Muscle of back (tissue), 11 donors: ENCODE data around the gene SS18L1. TPM values are rescaled to one million over a fixed set of nuclear protein-coding genes. Genes with fewer than 3 reads are reported as not detected.
A peak's percentile ranks its signal among the peaks of the same experiment; 100 is the strongest.

Experiments
- DNase-seq, 3 donors: peaks; one replicate each; pipeline versions ENCODE4 v3.0.0 to v3.0.0-alpha.2; 2013
- polyA plus RNA-seq, 10 donors: library from polyadenylated mRNA; unstranded; fragments of 120-200 nt; gene quantifications; one replicate each; pipeline ENCODE4 v1.2.1, GENCODE V29; 2013; ENCODE audit not compliant: insufficient read length in 10 of 10

Gene SS18L1
- polyA plus RNA-seq, 10 donors, result 10.4 to 20.4 (median 15.2) TPM

DNA sequence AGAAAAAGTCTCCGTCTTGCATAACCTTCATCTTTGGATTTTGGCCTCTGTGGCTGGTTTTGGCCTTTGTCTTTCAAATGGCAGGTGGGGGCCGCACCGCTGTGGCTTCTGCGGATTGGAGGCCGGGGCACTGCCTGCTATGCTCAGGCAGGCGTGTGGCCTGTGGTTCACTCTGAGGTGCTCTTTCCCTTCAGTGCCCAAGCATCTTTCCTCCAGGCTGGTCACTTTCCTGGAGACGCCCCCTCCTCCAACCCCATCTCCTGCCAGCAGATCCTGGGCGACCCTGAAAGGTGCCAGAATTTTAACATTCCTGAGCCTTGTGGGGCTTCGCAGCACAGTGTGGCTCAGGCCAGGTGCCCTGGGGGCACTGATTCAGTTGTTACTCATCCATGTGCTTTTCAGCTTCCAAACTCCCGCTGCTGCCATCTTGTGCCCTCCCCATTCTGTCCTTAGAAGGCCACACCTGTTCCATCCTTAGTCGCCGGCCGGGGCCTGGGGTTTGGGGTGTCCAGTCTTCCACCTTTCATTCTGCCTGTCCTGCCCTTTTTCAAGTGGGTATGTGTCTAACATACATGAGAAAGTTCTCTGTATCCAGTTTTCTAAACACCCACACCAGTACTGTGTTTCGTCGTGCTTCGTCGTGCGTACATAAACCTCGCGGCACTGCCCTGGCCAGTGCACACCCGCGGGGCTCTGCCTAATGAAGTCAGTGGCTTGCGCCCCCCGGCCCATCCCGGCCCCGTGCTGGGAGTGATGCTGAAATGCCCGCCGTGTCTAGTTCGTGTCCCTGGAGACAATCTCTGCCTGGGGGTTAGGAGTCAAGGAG is 12.1 kb downstream of the SS18L1 start:
- no peak for DNase-seq

DNA sequence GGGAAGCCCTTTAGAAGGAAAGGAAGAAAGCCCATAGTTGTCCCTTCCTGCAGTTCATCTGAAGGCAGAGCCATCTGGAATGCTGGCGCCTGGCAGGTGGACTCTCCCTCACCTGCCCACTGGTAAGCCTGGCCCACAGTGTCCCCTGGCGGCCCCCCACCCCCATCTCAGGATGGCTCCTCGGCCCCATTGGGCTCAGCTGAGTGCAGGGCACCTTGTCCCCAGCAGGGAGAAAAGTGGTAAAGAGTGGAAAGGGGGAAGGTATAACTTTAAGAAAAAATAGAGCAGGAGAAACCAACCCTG is 12.6 kb downstream of the SS18L1 start:
- no peak for DNase-seq

DNA sequence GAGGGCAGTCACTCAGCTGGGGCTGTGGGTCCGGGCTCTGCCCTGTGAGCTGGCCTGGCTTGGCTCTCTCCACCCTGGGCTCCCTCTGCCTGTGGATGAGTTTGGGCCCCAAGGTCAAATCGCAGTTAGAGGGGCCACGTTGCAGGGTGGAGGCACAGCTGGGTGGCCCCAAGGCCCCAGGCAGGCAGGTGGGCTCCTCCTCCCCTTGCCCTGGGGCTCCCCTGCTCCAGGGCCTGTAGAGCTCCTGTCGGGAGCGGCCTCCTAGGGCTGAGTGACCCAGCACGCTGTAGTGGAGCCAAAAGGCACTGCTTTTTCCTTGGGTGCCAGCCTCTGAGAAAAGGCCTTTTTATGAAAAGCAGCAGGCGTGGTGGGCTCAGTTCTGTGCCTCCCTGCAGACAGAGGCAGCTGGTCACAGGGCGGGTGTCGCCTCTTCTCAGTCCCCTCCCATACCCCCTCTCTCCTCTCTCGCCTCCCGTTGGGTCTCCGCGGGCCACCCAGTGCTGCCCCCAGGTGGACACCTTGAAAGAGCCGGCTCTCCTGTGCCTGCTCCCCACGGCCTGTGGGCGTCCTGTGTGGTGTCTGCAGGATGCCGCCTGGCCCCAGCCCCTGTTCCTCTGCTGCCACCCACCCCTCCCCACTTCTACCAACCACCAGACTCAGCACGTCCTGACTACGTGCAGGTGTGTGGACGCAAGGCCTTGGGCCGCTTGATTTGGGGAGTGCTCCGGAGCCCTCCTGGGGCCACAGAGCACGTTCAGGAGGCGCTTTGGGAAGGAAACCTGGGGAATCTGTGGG is 13.2 kb downstream of the SS18L1 start:
- peak in 2 of 3 donors; percentile 49 to 70 for DNase-seq

DNA sequence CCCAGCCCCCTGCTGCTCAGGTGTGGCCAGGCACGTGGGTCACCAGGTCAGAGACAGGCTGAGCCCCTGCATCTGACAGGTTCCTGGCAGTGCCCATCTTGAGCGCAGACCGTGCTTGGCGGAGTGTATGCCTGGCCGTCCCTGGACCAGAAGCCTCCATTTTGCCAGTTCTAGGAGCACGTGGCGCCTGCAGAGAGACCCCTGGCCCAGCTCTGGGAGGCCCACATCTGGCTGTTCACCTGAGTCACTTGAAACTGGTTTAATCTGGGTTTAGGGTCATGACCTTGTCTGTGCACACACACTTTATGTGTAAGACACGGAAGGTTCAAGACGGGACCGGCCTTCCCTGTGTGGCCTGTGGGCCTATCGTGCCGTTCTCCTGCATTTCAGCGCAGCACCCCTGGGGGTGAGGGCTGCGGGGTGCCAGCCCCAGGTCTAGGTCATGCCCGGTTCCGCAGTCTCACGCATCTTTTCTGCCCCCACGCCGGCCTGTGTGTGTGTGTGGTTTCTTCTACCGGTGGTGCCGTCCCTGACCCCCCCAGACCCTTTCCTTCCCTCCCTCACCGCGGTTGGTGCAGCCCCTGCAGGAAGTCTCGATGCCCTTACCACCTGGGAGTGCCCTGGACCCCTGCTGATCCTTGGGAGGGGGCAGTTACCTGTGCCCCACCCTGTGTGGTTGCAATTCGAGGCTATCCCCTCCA is 14.0 kb downstream of the SS18L1 start:
- DNase-seq, result no peak

DNA sequence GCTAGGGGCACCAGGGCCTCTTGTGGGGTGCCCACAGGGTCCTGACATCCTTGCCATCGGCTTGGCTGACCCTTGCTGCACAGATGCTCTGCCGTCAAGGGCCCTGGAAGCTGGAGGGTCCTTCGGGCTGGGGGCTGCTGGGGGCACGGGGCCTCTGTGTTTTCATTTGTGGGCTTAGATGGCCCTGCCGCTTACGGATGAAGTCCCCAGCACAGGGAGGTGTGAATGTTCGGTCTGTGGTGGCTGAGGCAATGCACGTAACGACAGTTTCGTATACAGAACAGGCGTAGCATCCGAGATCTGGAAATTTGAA is 14.5 kb downstream of the SS18L1 start:
- DNase-seq, result no peak

DNA sequence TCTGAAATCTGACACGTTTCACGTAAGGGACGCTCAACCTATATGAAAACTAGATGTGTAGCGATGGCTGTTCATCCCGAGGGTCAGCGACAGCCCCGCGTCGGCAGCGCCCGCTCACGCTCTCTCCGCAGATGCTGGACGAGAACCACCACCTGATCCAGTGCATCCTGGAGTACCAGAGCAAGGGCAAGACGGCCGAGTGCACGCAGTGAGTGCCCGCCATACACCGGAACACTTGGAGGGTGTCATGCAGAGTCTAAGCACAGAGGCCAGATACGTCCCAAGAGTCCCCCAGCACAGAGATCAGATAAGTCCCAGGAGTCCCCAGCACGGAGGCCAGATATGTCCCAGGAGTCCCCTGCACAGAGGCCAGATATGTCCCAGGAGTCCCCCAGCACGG is 15.0 kb downstream of the SS18L1 start:
- no peak for DNase-seq

DNA sequence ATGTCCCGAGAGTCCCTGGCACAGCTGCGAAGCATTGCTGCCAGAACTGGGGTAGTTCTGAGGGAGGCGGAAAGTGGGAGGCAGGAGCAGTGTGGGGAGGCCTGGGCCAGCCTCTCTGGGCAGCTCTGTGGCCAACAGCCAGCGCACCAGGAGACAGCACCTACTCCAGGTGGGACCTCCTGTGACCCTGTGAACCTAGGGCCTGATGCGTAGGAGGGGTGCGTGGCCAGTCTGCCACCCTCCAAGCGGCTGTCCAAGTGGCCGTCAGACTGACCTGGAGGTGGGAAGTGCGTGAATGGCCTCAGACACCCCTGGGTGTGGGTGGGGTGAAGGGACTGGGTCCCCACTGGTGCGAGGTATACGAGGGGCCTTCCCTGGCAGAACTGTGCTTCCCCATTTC is 15.5 kb downstream of the SS18L1 start:
- DNase-seq, result no peak

DNA sequence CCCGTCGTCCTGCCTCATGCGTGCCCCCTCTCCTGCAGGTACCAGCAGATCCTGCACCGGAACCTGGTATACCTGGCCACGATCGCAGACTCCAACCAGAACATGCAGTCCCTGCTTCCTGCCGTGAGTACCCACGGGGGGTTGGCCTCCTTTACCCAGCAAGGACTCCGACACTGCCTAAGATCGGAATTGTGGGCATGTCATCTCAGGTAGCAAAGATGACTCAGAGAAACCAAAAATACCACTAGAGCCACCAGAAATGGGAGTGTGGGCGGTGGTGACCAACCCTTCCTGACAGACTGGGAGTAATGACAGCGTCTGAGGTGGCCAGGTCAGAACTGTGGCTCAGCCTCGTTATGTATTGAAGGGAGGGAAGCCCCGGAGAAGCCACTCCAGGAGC is 16.3 kb downstream of the SS18L1 start:
- DNase-seq, result no peak

DNA sequence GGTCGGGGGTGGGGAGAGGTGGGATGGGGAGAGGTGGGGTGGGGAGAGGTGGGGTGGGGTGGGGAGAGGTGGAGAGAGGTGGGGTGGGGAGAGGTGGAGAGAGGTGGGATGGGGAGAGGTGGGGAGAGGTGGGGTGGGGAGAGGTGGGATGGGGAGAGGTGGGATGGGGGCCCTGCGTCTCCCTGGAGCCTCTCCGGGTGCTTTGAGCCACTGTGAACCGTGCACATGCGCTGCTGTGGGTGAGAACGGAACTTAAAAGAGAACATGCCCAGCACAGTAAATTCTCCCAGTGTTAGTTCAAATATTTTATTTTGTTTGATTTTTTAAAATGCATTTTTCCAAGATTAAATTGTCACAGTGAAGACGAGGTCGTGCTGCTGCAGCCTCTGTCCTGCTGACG is 16.7 kb downstream of the SS18L1 start:
- no peak for DNase-seq

DNA sequence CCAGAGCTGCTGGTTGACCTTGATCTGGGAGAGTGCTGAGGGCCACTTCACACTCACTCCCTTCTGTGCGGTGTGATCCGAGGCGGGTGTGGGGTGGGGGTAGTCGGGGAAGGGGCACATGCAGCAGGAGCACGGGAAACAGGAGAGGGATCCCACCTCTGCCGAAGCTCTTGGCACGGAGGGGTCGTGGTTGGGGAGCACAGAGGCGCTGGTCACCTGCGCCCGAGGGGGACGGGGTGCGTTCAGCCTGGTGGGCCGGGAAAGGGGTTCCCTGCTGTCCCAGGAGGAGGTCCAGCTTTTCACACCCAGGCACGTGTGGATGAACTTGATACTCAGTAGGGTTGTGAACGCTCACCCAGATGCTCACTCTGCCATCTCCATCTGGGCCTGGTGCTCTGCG is 17.3 kb downstream of the SS18L1 start:
- no peak for DNase-seq

DNA sequence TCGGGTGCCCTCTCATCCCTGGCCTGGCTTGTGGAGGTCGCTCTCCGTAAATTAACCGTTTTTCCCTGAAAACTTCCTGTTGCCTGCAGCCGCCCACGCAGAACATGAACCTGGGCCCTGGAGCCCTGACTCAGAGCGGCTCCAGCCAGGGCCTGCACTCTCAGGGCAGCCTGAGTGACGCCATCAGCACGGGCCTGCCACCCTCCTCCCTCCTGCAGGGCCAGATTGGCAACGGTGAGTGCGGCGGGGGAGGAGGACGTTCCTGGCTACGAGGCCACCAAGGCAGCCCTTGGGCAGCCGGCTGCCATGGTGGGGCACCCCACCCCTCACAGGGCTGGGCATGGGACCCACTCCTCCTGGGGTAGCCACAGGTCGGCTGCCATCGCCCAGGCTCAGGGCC is 17.8 kb downstream of the SS18L1 start:
- no peak for DNase-seq

DNA sequence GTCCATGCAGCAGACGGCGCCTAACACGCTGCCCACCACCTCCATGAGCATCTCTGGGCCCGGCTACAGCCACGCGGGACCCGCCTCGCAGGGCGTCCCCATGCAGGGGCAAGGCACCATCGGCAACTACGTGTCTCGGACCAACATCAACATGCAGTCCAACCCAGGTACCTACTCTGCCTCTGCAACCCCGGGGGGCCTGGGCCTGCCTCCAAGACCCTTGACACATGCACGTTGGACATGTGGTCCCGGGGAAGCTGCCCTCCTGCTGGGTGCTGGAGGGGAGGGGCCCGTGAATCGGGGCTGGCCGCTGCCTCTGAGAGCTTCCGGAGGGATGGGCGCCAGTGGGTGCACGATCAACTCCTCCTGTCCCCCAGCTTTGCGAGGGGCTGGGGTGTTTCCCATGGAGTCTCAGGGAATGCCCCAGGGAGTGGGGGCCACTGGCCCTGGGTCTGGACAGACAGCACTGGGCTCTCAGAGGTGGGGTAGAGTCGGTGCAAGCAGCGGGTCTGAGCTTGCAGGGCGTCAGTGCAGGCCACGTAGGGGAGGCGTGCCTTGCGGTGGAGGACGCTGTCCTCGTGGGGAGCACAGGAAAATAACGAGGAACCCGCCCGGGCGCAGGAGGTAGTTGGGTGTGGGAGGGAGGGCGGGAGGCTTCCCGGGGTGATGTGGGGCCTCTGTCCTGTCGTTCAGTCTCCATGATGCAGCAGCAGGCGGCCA is 19.4 kb downstream of the SS18L1 start:
- DNase-seq, result no peak

DNA sequence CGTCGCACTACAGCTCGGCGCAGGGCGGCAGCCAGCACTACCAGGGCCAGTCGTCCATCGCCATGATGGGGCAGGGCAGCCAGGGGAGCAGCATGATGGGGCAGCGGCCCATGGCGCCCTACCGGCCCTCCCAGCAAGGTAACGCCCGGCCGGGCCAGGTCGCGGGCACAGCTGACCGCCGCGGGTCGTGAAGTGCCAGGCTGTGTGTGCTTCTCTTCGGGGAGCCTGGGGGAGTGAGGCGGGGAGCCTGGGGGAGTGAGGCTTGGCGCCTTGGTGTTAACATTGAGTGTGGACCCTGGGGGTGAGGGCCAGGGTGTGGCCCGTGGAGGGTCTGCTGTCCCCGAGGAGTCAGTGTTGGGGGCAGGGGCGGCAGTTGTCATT is 19.9 kb downstream of the SS18L1 start:
- no peak for DNase-seq

DNA sequence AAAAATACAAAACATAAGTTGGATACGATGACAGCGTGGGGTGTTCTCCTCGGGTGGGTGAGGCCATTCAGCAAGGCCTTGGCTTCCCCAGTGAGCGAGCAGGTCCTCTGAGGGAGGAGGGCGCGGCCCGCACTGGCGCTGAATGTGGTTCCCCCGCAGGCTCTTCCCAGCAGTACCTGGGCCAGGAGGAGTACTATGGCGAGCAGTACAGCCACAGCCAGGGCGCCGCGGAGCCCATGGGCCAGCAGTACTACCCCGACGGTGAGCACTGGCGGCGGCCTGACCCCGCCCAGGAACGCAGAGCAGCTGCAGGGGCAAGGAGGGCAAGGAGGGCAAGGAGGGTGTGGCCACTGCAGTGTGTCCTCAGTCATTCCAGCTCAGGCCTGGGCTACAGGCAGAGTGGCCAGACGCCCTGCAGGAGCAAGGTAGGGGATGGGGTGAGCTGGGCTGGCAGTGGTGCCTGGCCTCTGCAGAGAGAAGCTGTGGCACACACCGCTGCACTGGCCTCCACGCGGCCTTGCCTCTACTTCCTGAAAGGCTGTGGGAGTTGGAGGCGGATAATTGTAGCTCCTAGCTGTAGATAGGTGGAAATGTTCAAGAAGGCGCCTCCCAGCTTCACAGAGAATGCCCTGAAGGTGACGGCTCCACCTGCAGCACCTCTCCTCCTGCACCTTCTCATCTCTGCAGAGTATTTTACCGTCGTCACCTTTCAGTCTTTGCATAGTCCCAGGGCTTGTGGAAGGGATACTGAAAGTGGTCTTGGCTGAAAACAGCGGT is 20.6 kb downstream of the SS18L1 start:
- no peak for DNase-seq

DNA sequence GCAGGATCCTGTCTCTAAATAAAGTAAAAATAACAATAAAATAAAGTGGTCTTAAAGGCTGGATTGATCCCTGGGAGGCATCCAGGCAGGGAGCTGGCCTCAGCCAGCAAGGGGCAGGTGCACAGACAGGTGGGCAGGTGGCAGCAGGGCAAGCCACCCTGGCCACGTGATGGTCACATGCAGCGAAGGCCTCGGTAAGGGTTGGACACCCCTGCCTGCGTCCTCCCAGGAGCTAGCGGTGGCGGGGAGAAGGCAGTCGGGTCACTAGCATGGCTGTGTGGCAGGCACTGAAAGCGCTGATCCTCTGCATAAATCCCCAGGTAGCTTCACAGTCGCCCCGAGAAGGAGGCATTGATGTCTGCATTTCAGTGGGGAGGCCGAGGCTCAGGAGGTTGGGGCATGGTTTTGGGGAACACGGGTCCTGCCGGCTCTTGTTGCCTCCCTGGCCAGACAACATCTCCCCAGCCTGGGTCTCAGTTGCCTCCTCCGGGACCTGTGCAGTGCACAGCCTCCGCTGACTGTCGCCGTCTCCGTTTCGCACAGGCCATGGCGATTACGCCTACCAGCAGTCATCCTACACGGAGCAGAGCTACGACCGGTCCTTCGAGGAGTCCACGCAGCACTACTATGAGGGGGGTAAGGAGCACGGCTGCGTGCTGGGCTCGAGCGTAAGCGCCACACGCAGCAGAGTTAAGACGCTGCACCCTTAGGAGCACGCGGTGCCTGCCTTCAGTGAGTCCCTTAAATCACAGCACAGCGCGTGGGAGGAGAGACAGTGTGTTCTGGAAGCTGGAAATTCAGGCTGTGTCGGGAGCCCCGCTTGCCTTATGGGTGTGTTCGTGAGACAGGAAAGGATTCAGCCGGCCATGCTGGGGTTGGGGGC is 21.6 kb downstream of the SS18L1 start:
- no peak for DNase-seq

DNA sequence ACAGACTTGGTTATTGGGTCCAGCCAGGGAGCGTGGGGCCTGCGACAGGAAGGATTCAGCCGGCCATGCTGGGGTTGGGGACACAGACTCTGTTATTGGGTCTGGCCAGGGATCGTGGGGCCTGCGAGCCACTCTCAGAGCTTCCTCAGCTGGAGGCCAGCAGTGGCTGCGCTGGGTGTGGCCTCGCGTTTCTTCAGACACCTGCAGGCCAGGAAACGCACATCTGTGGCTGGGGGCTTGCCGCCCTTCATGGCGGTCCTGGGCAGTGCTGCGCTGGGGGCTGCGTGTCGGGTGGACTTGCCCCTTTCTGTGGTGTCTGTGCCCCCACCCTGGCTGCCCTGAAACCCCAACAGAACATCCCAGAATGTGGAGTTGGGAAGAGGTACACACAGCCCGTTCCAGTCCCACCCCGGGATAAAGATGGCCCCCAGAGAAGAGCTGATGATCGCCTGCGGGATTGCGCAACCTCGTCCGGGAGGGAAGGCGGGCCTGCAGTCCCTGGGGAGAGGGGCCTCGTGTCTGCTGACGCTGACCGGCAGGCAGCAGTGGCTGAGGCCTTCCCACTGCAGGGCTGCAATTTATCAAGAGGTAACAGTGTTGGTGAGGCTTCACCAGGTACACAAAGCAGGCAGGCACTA is 22.3 kb downstream of the SS18L1 start:
- DNase-seq, result no peak

DNA sequence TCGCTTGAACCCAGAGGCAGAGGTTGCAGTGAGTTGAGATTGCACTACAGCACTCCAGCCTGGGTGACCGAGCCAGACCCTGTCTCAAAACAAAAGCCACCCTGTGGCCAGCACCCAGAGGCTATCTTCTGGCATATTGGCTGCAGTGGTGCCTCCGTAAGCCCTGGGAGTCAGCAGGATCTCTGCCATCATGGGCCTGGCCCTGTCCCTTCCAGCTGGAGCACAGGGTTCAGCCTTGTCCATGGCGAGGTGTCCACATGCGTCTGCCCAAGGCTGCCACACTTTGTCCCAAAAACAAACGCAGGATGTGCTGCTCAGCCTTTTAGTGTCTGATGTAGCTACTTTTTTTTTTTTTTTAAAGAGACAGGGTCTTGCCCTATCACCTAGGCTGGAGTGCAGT is 23.9 kb downstream of the SS18L1 start:
- no peak for DNase-seq

DNA sequence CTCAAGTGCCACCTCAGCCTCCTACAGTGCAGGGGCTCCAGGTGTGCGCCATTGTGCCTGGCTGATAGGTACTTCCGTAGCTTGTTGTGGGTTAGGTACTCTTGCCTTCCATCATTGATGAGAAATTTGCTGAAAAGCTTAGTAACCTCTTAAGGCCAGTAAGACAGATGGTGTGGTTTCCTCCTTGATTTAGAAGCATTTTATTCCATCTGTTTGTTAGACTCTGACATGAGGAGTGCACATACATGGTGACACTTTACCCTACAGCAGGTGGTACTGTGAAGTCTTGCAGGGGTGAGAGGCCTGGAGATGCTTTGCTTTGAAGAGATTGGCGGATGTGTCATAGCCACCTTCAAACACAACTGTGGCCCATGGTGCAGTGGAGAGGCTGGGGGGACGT is 24.5 kb downstream of the SS18L1 start:
- no peak for DNase-seq

DNA sequence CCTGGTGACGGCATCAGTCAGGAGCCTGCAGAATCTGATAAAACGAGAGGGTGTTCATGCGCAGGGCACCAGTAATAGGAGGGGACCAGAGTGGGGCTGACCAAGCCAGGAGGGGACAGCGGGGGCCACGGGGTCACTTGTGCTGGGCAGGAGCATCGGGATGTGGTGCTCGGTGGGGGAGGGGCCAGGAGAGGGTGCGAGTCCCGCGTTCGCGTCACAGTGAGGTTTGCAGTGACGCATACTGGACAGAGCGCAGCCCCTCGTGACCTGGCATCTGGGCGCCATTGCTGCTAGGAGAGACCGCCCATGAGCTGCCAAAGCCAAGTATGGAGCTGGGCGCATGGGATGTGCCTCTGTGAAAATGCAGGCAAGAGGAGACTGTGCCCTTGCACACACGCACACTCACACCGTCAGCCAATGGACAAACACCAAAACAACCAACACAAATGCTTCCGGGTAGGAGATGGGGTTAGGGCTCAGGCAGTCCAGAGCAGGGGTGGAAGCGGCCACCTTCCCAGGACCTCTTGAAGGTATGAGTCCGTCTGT is 25.4 kb downstream of the SS18L1 start:
- no peak for DNase-seq

DNA sequence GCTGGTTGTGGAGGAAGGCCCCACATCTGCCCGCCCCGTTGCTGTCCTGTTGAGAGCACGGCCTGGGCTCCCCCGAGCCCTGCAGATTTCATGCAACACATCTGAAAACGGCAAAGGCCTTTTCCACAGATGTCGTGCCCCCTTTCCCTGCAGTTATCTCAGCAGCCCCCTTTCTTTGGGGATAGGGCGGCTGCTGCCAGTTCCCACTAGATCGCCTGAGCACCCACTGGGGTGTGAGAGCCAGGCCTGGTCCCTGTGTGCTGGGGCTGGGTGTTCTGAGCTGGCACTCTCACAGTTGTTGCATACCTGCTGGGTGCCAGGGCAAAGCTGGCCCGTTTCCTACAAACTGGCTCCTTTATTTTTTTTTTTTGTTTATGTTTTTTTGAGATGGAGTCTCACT is 27.0 kb downstream of the SS18L1 start:
- DNase-seq, result no peak
